GM12873 (cell line): ENCODE data around the gene RAB3C.

Source experiments
- TF ChIP-seq, protein P1 (sequence below): IDR thresholded peaks from 2 replicates; pipeline ENCODE4 v1.5.1; 2012; ENCODE audit warnings: low read depth, mild to moderate bottlenecking, moderate library complexity, low read length, control low read depth; ENCODE audit not compliant: insufficient read depth; ENCODE audit errors: missing control alignments

RAB3C gene

DNA sequence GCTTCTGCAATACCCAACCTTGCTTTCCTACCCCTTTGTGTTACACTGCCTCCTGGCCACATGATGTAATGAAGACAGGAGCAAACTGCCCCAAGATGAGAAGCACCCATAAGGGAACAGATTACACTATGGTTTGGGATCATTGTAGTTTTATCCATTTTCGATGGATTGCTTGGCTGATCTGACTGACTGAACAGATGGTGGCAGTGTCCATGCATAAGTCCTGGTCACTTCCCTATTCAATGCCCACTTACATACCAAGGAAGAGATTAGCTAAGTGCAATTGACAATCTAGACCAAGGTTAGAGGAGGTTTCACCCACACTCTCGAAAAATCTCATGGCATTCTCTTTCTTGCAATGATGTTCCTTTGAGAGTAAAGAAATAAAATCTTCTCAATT lies 319.9 kb downstream of the RAB3C start:
- TF ChIP-seq, protein P1, sequence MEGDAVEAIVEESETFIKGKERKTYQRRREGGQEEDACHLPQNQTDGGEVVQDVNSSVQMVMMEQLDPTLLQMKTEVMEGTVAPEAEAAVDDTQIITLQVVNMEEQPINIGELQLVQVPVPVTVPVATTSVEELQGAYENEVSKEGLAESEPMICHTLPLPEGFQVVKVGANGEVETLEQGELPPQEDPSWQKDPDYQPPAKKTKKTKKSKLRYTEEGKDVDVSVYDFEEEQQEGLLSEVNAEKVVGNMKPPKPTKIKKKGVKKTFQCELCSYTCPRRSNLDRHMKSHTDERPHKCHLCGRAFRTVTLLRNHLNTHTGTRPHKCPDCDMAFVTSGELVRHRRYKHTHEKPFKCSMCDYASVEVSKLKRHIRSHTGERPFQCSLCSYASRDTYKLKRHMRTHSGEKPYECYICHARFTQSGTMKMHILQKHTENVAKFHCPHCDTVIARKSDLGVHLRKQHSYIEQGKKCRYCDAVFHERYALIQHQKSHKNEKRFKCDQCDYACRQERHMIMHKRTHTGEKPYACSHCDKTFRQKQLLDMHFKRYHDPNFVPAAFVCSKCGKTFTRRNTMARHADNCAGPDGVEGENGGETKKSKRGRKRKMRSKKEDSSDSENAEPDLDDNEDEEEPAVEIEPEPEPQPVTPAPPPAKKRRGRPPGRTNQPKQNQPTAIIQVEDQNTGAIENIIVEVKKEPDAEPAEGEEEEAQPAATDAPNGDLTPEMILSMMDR, result no peak

DNA sequence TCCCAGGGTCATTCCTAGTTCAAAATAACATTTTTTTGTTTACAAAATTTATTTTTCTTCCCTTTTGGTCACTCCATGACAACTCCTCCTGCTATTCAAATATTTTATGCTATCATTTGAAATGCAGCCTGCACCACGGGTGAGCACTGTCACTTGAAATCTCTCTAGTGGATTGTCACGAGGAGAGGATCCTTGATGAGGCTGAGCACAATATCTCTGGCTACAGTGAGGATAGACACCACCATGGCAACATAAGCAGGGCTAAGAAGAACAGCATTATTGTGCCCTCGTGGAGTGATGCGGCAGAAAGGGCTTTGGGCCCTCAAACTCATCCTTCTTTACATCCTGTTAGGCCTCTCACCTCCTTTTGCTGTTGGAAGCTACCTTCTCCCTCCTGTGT lies 321.9 kb downstream of the RAB3C start:
- TF ChIP-seq, protein P1, result no peak

DNA sequence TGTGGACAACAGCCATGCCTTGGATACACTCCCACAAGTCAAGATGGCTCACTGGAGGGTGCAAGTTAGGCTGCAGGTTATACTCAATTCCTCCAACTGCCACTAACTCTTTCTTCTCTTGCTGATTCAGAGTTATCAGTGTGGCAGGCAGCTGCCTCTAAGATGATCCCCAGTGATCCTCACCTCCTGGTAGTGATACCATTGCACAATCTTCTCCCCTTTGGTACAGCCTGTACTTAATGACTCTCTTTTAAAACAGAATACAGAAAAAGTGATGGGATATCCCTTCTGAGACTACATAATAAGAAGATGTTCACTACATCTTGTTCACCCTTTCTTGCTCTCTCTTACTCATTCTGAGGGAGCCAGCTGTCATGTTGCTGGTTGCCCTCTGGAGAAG lies 323.1 kb downstream of the RAB3C start:
- TF ChIP-seq, protein P1, result no peak
